Measurements from ENCODE around the gene MORN2.

MORN2 gene

DNA sequence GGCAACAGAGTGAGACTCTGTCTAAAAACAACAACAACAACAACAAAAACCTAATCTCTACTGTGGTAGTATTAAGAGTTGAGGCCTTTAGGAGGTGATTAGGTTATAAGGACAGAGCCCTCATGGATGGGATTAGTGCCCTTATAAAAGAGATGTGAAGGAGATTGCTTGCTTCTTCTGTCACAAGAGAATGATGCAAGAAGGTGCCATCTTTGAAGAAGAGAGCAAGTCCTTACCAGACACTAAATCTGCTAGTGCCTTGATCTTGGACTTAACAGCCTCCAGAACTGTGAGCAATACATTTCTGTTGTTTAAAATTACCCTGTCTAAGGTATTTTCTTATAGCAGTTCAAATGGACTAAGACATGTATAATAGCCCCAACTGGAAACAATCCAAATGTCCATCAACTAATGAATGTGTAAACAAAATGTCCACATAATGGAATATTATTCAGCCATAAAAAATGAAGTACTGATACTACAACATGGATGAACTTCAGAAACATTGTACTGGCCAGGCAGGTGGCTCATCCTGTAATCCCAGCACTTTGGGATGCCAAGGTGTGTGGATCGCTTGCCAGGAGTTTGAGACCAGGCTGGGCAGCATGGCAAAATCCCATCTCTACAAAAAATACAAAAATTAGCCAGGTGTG, 12.3 kb downstream of the MORN2 start:
- H3K4me3 ChIP-seq (ENCODE audit: low read length) = no peak overlapping the region
- no peak for DNase-seq (ENCODE audit: low read depth, low spot score)

GRCh38 chr2:38889045-38889444, 13.3 kb downstream of the MORN2 start:
- no peak for DNase-seq (ENCODE audit: low read depth, low spot score)
- H3K4me3 ChIP-seq (ENCODE audit: low read length) = no peak overlapping the region

GRCh38 chr2:38889575-38889974, 13.8 kb downstream of the MORN2 start, which contains the start of gene ARHGEF33:
TSS of gene ARHGEF33 (plus strand) at chr2:38889875. CDS start at chr2:38919448, 29,573 bp downstream.
- no peak for DNase-seq (ENCODE audit: low read depth, low spot score)
- no peak within 1 kb of the TSS for H3K4me3 ChIP-seq (ENCODE audit: low read length)

DNA sequence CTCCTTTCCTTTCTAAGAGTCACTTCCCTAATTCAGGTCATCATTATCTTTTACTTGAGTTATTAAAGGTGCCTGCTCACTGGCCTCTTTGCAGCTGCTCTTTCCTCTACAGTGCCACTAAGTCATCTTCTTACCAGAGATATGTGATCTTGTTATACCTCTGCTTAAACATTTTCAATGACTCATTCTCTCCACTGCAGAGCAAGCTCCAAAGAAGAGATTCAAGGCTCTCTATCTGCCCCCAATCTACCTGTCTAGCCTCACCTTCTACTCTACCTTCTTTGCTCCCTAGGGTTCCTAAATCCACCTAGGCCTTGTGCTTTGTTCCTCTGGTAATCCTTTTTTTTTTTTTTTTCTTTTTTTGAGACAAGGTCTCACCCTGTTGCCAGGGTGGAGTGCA, 17.0 kb downstream of the MORN2 start:
- no peak overlapping the region for H3K4me3 ChIP-seq (ENCODE audit: low read length)
- DNase-seq (ENCODE audit: low read depth, low spot score) = no peak

GRCh38 chr2:38898256-38898655, 22.5 kb downstream of the MORN2 start:
- H3K4me3 ChIP-seq (ENCODE audit: low read length) = no peak overlapping the region
- DNase-seq (ENCODE audit: low read depth, low spot score) = no peak

DNA sequence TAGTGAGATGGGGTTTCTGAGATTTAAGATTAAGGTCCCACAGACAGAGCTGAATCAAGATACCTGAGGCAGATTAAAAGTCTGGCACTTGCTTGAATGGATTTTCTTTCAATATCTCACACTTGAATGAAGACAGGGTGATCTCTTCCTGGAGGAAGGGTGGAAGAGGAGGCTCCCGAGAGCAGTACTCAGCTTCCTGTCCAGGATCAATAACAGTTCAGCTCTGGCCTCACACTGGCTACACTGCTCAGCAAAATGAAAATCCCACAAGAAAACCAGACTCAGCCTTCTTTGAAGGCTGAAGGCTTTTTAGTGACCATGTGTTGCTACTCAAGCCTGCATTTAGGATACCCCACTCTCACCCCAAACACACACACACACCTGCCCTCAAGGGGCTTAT, 24.9 kb downstream of the MORN2 start:
- H3K4me3 ChIP-seq (ENCODE audit: low read length) = no peak overlapping the region
- DNase-seq (ENCODE audit: low read depth, low spot score) = no peak

- DNase-seq (ENCODE audit: low read depth, low spot score) = no peak
- H3K4me3 ChIP-seq (ENCODE audit: low read length) = no peak overlapping the region
Measured at GRCh38 chr2:38905251-38905650, 29.5 kb downstream of the MORN2 start.

DNA sequence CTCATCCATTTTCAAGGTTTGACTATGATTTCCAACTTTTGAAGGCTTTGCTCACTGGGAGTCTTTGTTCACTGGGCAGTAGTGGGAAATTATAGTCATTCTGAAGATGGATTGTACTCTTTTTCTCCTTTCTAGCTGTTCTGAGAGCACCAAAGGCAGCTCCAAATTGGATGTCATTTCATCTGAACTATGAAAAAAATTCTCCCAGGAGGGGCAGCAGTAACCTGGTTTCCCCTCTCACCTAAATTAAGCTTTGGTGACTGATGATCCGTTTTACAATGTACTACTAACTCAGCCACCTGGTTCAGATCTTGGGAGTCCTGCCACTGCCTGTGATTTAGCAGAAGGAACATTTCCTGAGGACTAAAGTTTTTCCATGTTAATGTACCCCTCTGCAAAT, 31.5 kb downstream of the MORN2 start:
- DNase-seq (ENCODE audit: low read depth, low spot score) = no peak
- H3K4me3 ChIP-seq (ENCODE audit: low read length) = no peak overlapping the region

DNA sequence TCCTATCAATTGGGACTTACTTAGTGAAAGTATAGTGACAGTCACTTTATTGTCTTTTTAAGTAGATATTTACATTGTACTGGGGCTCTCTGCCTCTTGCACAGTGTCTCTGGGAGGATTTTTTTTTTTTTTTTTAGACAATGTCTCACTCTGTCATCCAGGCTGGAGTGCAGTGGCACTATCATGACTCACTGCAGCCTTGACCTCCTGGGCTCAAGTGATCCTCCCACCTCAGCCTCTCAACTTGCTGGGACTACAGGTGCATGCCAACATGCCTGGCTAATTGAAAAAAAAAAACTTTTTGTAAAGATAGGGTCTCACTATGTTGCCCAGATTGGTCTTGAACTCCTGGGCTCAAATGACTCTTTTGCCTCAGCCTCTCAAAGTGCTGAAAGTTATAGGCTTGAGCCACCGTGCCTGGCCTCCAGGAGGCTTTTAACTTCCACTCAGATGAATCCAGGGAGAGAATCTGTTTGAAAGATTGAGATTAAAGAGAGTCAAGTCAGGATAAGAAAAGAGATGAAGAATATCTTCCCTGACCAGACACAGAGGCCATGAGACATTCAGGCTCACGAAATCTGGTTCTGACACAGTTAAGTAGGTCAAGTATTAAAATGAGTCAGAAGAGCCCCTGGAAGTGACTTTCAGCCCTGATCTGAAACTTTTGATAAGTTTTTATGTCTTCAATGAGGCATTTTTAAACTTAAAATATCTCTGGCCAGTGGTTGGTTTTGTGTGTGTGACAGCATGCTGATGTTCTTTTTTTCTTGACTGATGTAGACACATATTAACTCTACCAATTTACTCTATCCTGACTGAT, 32.2 kb downstream of the MORN2 start:
- DNase-seq (ENCODE audit: low read depth, low spot score) = no peak
- H3K4me3 ChIP-seq (ENCODE audit: low read length) = no peak overlapping the region

GRCh38 chr2:38909872-38910271, 34.1 kb downstream of the MORN2 start:
- no peak for DNase-seq (ENCODE audit: low read depth, low spot score)
- no peak overlapping the region for H3K4me3 ChIP-seq (ENCODE audit: low read length)

- H3K4me3 ChIP-seq (ENCODE audit: low read length) = no peak overlapping the region
- no peak for DNase-seq (ENCODE audit: low read depth, low spot score)
Measured at GRCh38 chr2:38911191-38911590, 35.4 kb downstream of the MORN2 start.

DNA sequence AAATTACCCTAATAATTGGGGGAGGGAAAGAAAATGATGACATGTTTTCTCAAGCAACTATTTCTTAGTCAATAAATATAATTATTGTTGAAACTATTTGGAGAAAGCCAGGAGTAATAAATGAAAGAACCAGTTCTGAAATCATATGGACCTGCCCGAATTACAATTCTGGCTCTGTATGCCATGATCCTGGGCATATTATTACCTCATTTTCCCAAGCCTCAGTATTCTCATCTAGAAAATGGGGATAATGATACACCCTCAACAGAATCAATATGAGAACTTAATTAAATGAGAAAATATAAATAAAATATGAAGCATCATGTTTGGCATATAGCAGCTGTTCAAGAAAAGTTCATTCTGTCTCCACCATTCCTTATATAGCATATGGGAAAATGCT, 36.8 kb downstream of the MORN2 start:
- DNase-seq (ENCODE audit: low read depth, low spot score) = no peak
- H3K4me3 ChIP-seq (ENCODE audit: low read length) = no peak overlapping the region

GRCh38 chr2:38922389-38922788, 46.6 kb downstream of the MORN2 start:
- H3K4me3 ChIP-seq (ENCODE audit: low read length) = no peak overlapping the region
- no peak for DNase-seq (ENCODE audit: low read depth, low spot score)

GRCh38 chr2:38922902-38923301, 47.1 kb downstream of the MORN2 start:
- no peak overlapping the region for H3K4me3 ChIP-seq (ENCODE audit: low read length)
- DNase-seq (ENCODE audit: low read depth, low spot score) = no peak

DNA sequence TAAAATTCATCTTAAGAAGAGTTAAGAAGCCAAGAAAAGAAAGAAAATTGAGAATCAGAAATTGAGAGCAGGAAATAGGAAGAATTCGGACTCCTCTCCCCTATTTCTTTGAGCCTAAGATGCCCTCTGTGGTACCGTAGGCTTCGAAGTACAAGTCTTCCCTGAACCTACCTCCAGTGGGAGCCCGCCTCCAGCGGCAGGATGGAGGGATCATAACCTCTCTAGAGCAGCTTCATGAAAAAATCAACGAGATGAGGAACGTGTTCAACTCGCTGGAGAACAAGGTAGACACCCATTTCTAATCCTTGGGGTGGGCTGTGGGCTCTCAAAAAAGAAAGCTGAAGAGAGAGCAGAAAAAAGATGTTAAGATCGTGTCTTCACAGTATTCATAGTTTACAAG, 50.2 kb downstream of the MORN2 start:
- DNase-seq (ENCODE audit: low read depth, low spot score) = no peak
- H3K4me3 ChIP-seq (ENCODE audit: low read length) = no peak overlapping the region

GRCh38 chr2:38930600-38930999, 54.8 kb downstream of the MORN2 start:
- no peak for DNase-seq (ENCODE audit: low read depth, low spot score)
- H3K4me3 ChIP-seq (ENCODE audit: low read length) = no peak overlapping the region

Data from Jurkat, Clone E6-1 (cell line).